ENCODE results near the gene ACER3. TPM values are rescaled to one million over a fixed set of nuclear protein-coding genes. Genes with fewer than 3 reads are reported as not detected.
"Not testable (repeated sequence)": the region's sequence is repeated elsewhere in the genome, so short reads cannot be mapped to it uniquely, and the experiment has no call there.

Gene ACER3
- polyA plus RNA-seq, 1 donor = 19.2 TPM

- DNase-seq = peak; percentile 75
These were observed 59.4 kb downstream of the ACER3 start for GRCh38 chr11:76919887-76920746.

GRCh38 chr11:76927160-76927559 is 66.4 kb downstream of the ACER3 start:
- DNase-seq = no peak

- DNase-seq = no peak
These were observed 74.3 kb downstream of the ACER3 start for GRCh38 chr11:76935042-76935441.

- DNase-seq = no peak
These were observed 78.5 kb downstream of the ACER3 start for GRCh38 chr11:76939219-76939631.

GRCh38 chr11:76944225-76944624 is 83.5 kb downstream of the ACER3 start:
- no peak for DNase-seq

- DNase-seq = no peak
These were observed 85.5 kb downstream of the ACER3 start for GRCh38 chr11:76946223-76946622.

GRCh38 chr11:76947190-76947589 is 86.5 kb downstream of the ACER3 start:
- no peak for DNase-seq

- no peak for DNase-seq
These were observed 87.1 kb downstream of the ACER3 start for GRCh38 chr11:76947800-76948199.

- no peak for DNase-seq
These were observed 94.9 kb downstream of the ACER3 start for GRCh38 chr11:76955459-76956114.

GRCh38 chr11:76962583-76963416 is 102.1 kb downstream of the ACER3 start:
- no peak for DNase-seq

GRCh38 chr11:76963417-76964168 is 102.9 kb downstream of the ACER3 start:
- not testable (repeated sequence) for DNase-seq

- no peak for DNase-seq
These were observed 111.3 kb downstream of the ACER3 start for GRCh38 chr11:76972051-76972450.

GRCh38 chr11:76974179-76974891 is 113.6 kb downstream of the ACER3 start:
- DNase-seq = no peak

GRCh38 chr11:76975513-76975912 is 114.8 kb downstream of the ACER3 start:
- DNase-seq = no peak

- no peak for DNase-seq
These were observed 117.1 kb downstream of the ACER3 start for GRCh38 chr11:76977791-76978190.

GRCh38 chr11:76978239-76978638 is 117.5 kb downstream of the ACER3 start:
- no peak for DNase-seq

- no peak for DNase-seq
These were observed 118.1 kb downstream of the ACER3 start for GRCh38 chr11:76978818-76979217.

GRCh38 chr11:76980196-76980595 is 119.5 kb downstream of the ACER3 start:
- DNase-seq = no peak

GRCh38 chr11:76984743-76985142 is 124.0 kb downstream of the ACER3 start:
- no peak for DNase-seq

- no peak for DNase-seq
These were observed 126.5 kb downstream of the ACER3 start for GRCh38 chr11:76987203-76987602.

GRCh38 chr11:76990628-76991027 is 129.9 kb downstream of the ACER3 start:
- no peak for DNase-seq

All from left kidney (tissue), 2 donors.